MM.1S (cell line): ENCODE measurements around the gene ADCY2.

Experiments
- DNase-seq: peaks from one replicate; pipeline ENCODE4 v3.0.0-alpha.2; 2015
- H2AFZ ChIP-seq: fragments of 300-600 bp; sonication (generic); 2 replicates; pipeline ENCODE4 v1.6.0; 2016; ENCODE audit warnings: antibody characterized with exemption, low read length
- H3F3A ChIP-seq: fragments of 300-600 bp; sonication (generic); 2 replicates; pipeline ENCODE4 v1.6.1; 2016; ENCODE audit warnings: mild to moderate bottlenecking, antibody characterized with exemption, low read length, moderate library complexity, mixed read lengths; ENCODE audit not compliant: insufficient read depth
- H3K27ac ChIP-seq: fragments of 300-600 bp; sonication (generic); 2 replicates; pipeline ENCODE4 v1.5.1; 2016; ENCODE audit warnings: mild to moderate bottlenecking, low read length
- H3K27me3 ChIP-seq: fragments of 300-600 bp; sonication (generic); replicated peaks from 2 replicates; pipeline ENCODE4 v1.6.0; 2016; ENCODE audit warnings: low read length; ENCODE audit not compliant: insufficient read depth
- H3K36me3 ChIP-seq: fragments of 300-600 bp; sonication (generic); replicated peaks from 2 replicates; pipeline ENCODE4 v1.6.1; 2016; ENCODE audit warnings: mild to moderate bottlenecking, low read length, mixed read lengths; ENCODE audit not compliant: insufficient read depth
- H3K4me1 ChIP-seq: fragments of 300-600 bp; sonication (generic); 2 replicates; pipeline ENCODE4 v1.6.1; 2016; ENCODE audit warnings: low read length, mixed read lengths
- H3K4me2 ChIP-seq: fragments of 300-600 bp; sonication (generic); 2 replicates; pipeline ENCODE4 v1.6.0; 2016; ENCODE audit warnings: low read depth, low read length
- H3K4me3 ChIP-seq: fragments of 300-600 bp; sonication (generic); 2 replicates; pipeline ENCODE4 v1.5.1; 2016; ENCODE audit warnings: low read length, mixed read lengths
- H3K79me2 ChIP-seq: fragments of 300-600 bp; sonication (generic); 2 replicates; pipeline ENCODE4 v1.6.1; 2016; ENCODE audit warnings: mixed run types, low read length, mixed read lengths
- H3K9ac ChIP-seq: fragments of 300-600 bp; sonication (generic); 2 replicates; pipeline ENCODE4 v1.6.1; 2016; ENCODE audit warnings: low read length, mixed read lengths
- H3K9me2 ChIP-seq: fragments of 300-600 bp; sonication (generic); replicated peaks from 2 replicates; pipeline ENCODE4 v1.6.1; 2016; ENCODE audit warnings: mild to moderate bottlenecking, low read length, mixed read lengths; ENCODE audit not compliant: insufficient read depth
- H3K9me3 ChIP-seq: fragments of 300-600 bp; sonication (generic); replicated peaks from 2 replicates; pipeline ENCODE4 v1.6.1; 2016; ENCODE audit warnings: mild to moderate bottlenecking, low read length, mixed read lengths; ENCODE audit not compliant: insufficient read depth
- H4K20me1 ChIP-seq: fragments of 300-600 bp; sonication (generic); 2 replicates; pipeline ENCODE4 v1.6.1; 2016; ENCODE audit warnings: mild to moderate bottlenecking, low read length, moderate library complexity, mixed read lengths; ENCODE audit not compliant: insufficient read depth
- EZH2 ChIP-seq: fragments of 300-600 bp; sonication (generic); optimal IDR thresholded peaks from 2 replicates; pipeline ENCODE3; 2017; ENCODE audit warnings: low read depth, mild to moderate bottlenecking, antibody characterized with exemption, low read length, mixed read lengths
- EZH2phosphoT487 ChIP-seq: fragments of 300-600 bp; sonication (generic); IDR thresholded peaks from 2 replicates; pipeline ENCODE4 v1.6.1; 2018; ENCODE audit warnings: antibody characterized with exemption, low read length
- TF ChIP-seq, protein P1 (sequence below): fragments of 300-600 bp; sonication (generic); IDR thresholded peaks from 2 replicates; pipeline ENCODE4 v1.5.1; 2016; ENCODE audit warnings: antibody characterized with exemption, low read length, mixed read lengths

Gene ADCY2

GRCh38 chr5:7794311-7794710 lies 398.4 kb downstream of the ADCY2 start:
- Histone ChIP-seq H3K27ac (no peak overlapping the region), H4K20me1 (no peaks in the 10 kb centered on the region), H3K27me3 (no peaks in the 10 kb centered on the region), H2AFZ (no peak overlapping the region), H3K4me2 (no peak overlapping the region), H3F3A (no peaks in the 10 kb centered on the region), H3K9ac (no peak overlapping the region), H3K9me3 (no peaks in the 10 kb centered on the region), H3K4me3 (no peak overlapping the region), H3K4me1 (peaks cover 19% of the 10 kb centered on the region), H3K36me3 (no peaks in the 10 kb centered on the region), H3K9me2 (no peaks in the 10 kb centered on the region), H3K79me2 (no peaks in the 10 kb centered on the region)
- TF ChIP-seq EZH2 (no peak), EZH2phosphoT487 (no peak)
- TF ChIP-seq, protein P1, sequence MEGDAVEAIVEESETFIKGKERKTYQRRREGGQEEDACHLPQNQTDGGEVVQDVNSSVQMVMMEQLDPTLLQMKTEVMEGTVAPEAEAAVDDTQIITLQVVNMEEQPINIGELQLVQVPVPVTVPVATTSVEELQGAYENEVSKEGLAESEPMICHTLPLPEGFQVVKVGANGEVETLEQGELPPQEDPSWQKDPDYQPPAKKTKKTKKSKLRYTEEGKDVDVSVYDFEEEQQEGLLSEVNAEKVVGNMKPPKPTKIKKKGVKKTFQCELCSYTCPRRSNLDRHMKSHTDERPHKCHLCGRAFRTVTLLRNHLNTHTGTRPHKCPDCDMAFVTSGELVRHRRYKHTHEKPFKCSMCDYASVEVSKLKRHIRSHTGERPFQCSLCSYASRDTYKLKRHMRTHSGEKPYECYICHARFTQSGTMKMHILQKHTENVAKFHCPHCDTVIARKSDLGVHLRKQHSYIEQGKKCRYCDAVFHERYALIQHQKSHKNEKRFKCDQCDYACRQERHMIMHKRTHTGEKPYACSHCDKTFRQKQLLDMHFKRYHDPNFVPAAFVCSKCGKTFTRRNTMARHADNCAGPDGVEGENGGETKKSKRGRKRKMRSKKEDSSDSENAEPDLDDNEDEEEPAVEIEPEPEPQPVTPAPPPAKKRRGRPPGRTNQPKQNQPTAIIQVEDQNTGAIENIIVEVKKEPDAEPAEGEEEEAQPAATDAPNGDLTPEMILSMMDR, result no peak
- no peak for DNase-seq

- DNase-seq, result peak; percentile 40
- H3F3A ChIP-seq, result no peaks in the 10 kb centered on the region
- H3K27me3 ChIP-seq, result no peaks in the 10 kb centered on the region
- peaks cover 19% of the 10 kb centered on the region for H3K4me1 ChIP-seq
- H3K9ac ChIP-seq, result no peak overlapping the region
- H2AFZ ChIP-seq, result no peak overlapping the region
- no peak for TF ChIP-seq EZH2
- TF ChIP-seq EZH2phosphoT487, result no peak
- TF ChIP-seq, protein P1, result no peak
- no peaks in the 10 kb centered on the region for H3K79me2 ChIP-seq
- no peaks in the 10 kb centered on the region for H4K20me1 ChIP-seq
- no peaks in the 10 kb centered on the region for H3K9me2 ChIP-seq
- no peak overlapping the region for H3K4me2 ChIP-seq
- no peak overlapping the region for H3K27ac ChIP-seq
- no peaks in the 10 kb centered on the region for H3K36me3 ChIP-seq
- H3K4me3 ChIP-seq, result no peak overlapping the region
- no peaks in the 10 kb centered on the region for H3K9me3 ChIP-seq
Observed at GRCh38 chr5:7794823-7795222, 398.9 kb downstream of the ADCY2 start.

- Histone ChIP-seq H3K79me2 (no peaks in the 10 kb centered on the region), H3K36me3 (no peaks in the 10 kb centered on the region), H3K9ac (no peak overlapping the region), H3K9me3 (no peaks in the 10 kb centered on the region), H3K27me3 (no peaks in the 10 kb centered on the region), H3F3A (no peaks in the 10 kb centered on the region), H4K20me1 (no peaks in the 10 kb centered on the region), H3K9me2 (no peaks in the 10 kb centered on the region), H3K27ac (no peak overlapping the region), H3K4me1 (peaks cover 19% of the 10 kb centered on the region), H2AFZ (no peak overlapping the region), H3K4me2 (no peak overlapping the region), H3K4me3 (no peak overlapping the region)
- TF ChIP-seq, protein P1, result no peak
- no peak for DNase-seq
Observed at GRCh38 chr5:7795306-7795705, 399.4 kb downstream of the ADCY2 start.
